ENCODE measurements around the gene PTPN1.

The PTPN1 gene

GRCh38 chr20:50582591-50583234 lies 72.5 kb downstream of the PTPN1 start:
- TF ChIP-seq SIN3A (IDR thresholded peaks at IDR 0.05; ENCODE audit: borderline replicate concordance, insufficient read depth, low read length) (no peak), TAF1 (IDR thresholded peaks at IDR 0.05; ENCODE audit: borderline replicate concordance, insufficient read depth, low read length) (no peak)
- TF ChIP-seq, protein P1, sequence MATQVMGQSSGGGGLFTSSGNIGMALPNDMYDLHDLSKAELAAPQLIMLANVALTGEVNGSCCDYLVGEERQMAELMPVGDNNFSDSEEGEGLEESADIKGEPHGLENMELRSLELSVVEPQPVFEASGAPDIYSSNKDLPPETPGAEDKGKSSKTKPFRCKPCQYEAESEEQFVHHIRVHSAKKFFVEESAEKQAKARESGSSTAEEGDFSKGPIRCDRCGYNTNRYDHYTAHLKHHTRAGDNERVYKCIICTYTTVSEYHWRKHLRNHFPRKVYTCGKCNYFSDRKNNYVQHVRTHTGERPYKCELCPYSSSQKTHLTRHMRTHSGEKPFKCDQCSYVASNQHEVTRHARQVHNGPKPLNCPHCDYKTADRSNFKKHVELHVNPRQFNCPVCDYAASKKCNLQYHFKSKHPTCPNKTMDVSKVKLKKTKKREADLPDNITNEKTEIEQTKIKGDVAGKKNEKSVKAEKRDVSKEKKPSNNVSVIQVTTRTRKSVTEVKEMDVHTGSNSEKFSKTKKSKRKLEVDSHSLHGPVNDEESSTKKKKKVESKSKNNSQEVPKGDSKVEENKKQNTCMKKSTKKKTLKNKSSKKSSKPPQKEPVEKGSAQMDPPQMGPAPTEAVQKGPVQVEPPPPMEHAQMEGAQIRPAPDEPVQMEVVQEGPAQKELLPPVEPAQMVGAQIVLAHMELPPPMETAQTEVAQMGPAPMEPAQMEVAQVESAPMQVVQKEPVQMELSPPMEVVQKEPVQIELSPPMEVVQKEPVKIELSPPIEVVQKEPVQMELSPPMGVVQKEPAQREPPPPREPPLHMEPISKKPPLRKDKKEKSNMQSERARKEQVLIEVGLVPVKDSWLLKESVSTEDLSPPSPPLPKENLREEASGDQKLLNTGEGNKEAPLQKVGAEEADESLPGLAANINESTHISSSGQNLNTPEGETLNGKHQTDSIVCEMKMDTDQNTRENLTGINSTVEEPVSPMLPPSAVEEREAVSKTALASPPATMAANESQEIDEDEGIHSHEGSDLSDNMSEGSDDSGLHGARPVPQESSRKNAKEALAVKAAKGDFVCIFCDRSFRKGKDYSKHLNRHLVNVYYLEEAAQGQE (IDR thresholded peaks at IDR 0.05; ENCODE audit: insufficient read depth in 1 of 2, low read depth in 2 of 2, low read length in 2 of 2), result no peak

DNA sequence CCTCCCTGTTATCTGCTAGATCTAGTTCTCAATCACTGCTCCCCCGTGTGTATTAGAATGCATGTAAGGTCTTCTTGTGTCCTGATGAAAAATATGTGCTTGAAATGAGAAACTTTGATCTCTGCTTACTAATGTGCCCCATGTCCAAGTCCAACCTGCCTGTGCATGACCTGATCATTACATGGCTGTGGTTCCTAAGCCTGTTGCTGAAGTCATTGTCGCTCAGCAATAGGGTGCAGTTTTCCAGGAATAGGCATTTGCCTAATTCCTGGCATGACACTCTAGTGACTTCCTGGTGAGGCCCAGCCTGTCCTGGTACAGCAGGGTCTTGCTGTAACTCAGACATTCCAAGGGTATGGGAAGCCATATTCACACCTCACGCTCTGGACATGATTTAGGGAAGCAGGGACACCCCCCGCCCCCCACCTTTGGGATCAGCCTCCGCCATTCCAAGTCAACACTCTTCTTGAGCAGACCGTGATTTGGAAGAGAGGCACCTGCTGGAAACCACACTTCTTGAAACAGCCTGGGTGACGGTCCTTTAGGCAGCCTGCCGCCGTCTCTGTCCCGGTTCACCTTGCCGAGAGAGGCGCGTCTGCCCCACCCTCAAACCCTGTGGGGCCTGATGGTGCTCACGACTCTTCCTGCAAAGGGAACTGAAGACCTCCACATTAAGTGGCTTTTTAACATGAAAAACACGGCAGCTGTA lies 73.4 kb downstream of the PTPN1 start:
- TF ChIP-seq FOXP2 (optimal IDR thresholded peaks at IDR 0.05; ENCODE audit: borderline replicate concordance, extremely low read depth, extremely low read length, insufficient read depth), result no peak
- TF ChIP-seq, protein P1 (IDR thresholded peaks at IDR 0.05; ENCODE audit: insufficient read depth in 1 of 2, low read depth in 2 of 2, low read length in 2 of 2), result no peak
- TF ChIP-seq POLR2AphosphoS5 (IDR thresholded peaks at IDR 0.05; ENCODE audit: low read depth, low read length), result no peak
- no peak for TF ChIP-seq TAF1 (IDR thresholded peaks at IDR 0.05; ENCODE audit: borderline replicate concordance, insufficient read depth, low read length)
- no peak for TF ChIP-seq SIN3A (IDR thresholded peaks at IDR 0.05; ENCODE audit: borderline replicate concordance, insufficient read depth, low read length)

DNA sequence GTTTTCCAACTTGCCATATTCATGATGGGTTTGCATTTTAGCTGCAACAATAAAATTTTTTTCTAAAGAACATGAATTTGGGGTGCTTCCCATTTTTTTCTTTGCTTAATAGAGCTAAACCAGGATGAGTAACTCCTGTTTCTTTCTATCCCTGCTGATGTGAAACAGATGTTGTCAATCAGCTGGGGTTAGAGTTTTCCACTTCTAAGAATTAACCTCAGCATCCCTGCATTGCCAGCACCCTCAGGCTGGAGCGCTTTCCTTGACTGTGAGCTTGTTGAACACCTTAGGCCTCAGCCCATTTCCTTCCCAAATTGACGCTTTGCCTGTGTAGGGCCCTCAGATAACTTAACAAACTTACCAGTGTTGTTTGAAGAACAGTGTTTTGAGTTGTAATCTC lies 74.5 kb downstream of the PTPN1 start:
- TF ChIP-seq, protein P1 (IDR thresholded peaks at IDR 0.05; ENCODE audit: insufficient read depth in 1 of 2, low read depth in 2 of 2, low read length in 2 of 2), result no peak
- TF ChIP-seq FOXP2 (optimal IDR thresholded peaks at IDR 0.05; ENCODE audit: borderline replicate concordance, extremely low read depth, extremely low read length, insufficient read depth) (no peak), TAF1 (IDR thresholded peaks at IDR 0.05; ENCODE audit: borderline replicate concordance, insufficient read depth, low read length) (no peak), POLR2AphosphoS5 (IDR thresholded peaks at IDR 0.05; ENCODE audit: low read depth, low read length) (no peak), SIN3A (IDR thresholded peaks at IDR 0.05; ENCODE audit: borderline replicate concordance, insufficient read depth, low read length) (no peak)

DNA sequence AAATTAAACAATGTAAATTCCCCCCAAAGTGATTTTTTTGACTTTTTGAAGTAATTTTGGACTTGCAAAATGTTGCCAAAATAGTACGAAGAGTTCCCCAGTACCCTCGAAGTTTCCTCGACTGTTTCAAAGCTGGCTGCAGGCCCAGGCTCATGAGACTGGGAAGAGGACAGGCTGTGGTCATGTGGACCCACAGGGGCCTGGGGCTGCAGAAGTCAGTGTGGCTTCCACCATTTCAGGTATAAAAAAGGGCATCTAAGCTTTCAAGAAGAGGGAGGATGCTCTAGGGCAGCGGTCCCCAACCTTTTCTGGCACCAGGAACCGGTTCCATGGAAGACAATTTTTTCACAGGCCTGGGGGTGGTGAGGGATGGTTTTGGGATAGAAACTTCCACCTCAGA lies 75.0 kb downstream of the PTPN1 start:
- TF ChIP-seq POLR2AphosphoS5 (IDR thresholded peaks at IDR 0.05; ENCODE audit: low read depth, low read length), result no peak

DNA sequence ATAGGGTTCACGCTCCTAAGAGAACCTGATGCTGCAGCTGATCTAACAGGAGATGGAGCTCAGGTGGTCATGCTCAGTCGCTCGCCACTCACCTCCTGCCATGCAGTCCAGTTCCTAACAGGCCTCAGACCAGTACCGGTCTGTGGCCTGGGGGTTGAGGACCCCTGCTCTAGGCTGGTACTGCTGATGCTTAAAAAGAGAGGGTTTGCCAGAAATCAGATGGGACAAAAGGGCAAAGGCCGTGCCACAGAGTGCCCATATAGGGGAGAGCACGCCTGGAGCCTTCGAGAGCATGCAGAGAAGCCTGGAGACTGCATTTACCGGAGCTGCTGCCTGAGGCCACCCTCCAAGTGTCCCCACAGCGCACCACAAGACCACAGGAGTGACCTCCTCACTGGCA lies 75.5 kb downstream of the PTPN1 start:
- TF ChIP-seq SIN3A (IDR thresholded peaks at IDR 0.05; ENCODE audit: borderline replicate concordance, insufficient read depth, low read length), result no peak
- TF ChIP-seq TAF1 (IDR thresholded peaks at IDR 0.05; ENCODE audit: borderline replicate concordance, insufficient read depth, low read length), result no peak
- TF ChIP-seq, protein P1 (IDR thresholded peaks at IDR 0.05; ENCODE audit: insufficient read depth in 1 of 2, low read depth in 2 of 2, low read length in 2 of 2), result no peak
